Measurements from ENCODE around the gene FXR2. TPM values are rescaled to one million over a fixed set of nuclear protein-coding genes. Genes with fewer than 3 reads are reported as not detected.
A peak's percentile ranks its signal among the peaks of the same experiment; 100 is the strongest.

The FXR2 gene
- total RNA-seq, 1 donor from 2014 or later: 42.7 TPM

GRCh38 chr17:7613769-7614424 is 800 bp downstream of the FXR2 start:
- no peak overlapping the region for H3K27ac ChIP-seq
- peaks cover 52% of the 10 kb centered on the region for H4K20me1 ChIP-seq (ENCODE audit: low read depth)
- DNase-seq (ENCODE audit: low spot score): no peak
- no peak for TF ChIP-seq EZH2phosphoT487 (IDR thresholded peaks at IDR 0.05)
- TF ChIP-seq CTCF (IDR thresholded peaks at IDR 0.05): peak; percentile 12
- no peak for TF ChIP-seq EZH2 (IDR thresholded peaks at IDR 0.05)
- H3K9me3 ChIP-seq (ENCODE audit: low read depth): no peaks in the 10 kb centered on the region
- H3K9ac ChIP-seq: peak overlapping the region; percentile 70
- no peaks in the 10 kb centered on the region for H3K36me3 ChIP-seq
- H3K4me1 ChIP-seq: peaks cover 16% of the 10 kb centered on the region
- Mint-ChIP-seq H3K9me3 (no peaks in the 10 kb centered on the region), H3K27ac (peak overlapping the region; percentile 53), H3K4me3 (peak overlapping the region; percentile 95), H3K27me3 (ENCODE audit: insufficient read depth, low read depth) (peaks cover 6% of the 10 kb centered on the region), H3K36me3 (peaks cover 19% of the 10 kb centered on the region), H3K4me1 (peaks cover 32% of the 10 kb centered on the region)
- H3K27me3 ChIP-seq: no peaks in the 10 kb centered on the region
- no peak overlapping the region for H2AFZ ChIP-seq (replicated peaks)
- H3K79me2 ChIP-seq (ENCODE audit: low read depth): peaks cover 54% of the 10 kb centered on the region
- H3K4me2 ChIP-seq: peak overlapping the region; percentile 80
- H3F3A ChIP-seq (ENCODE audit: low read depth): peaks cover 17% of the 10 kb centered on the region
- peak overlapping the region; percentile 71 for H3K4me3 ChIP-seq

GRCh38 chr17:7612294-7612640 is 2.4 kb downstream of the FXR2 start:
- peak overlapping the region; percentile 52 for H3K4me2 ChIP-seq
- no peak for TF ChIP-seq CTCF (IDR thresholded peaks at IDR 0.05)
- TF ChIP-seq EZH2phosphoT487 (IDR thresholded peaks at IDR 0.05): no peak
- no peak for TF ChIP-seq EZH2 (IDR thresholded peaks at IDR 0.05)
- H2AFZ ChIP-seq (replicated peaks): no peak overlapping the region
- peak overlapping the region; percentile 71 for H3K4me3 ChIP-seq
- Mint-ChIP-seq H3K9me3 (no peaks in the 10 kb centered on the region), H3K4me3 (peak overlapping the region; percentile 34), H3K4me1 (peaks cover 32% of the 10 kb centered on the region), H3K36me3 (peaks cover 21% of the 10 kb centered on the region), H3K27me3 (ENCODE audit: insufficient read depth, low read depth) (peaks cover 6% of the 10 kb centered on the region), H3K27ac (no peak overlapping the region)
- H3K9ac ChIP-seq: no peak overlapping the region
- peaks cover 17% of the 10 kb centered on the region for H3F3A ChIP-seq (ENCODE audit: low read depth)
- H3K27ac ChIP-seq: no peak overlapping the region
- no peak for DNase-seq (ENCODE audit: low spot score)
- H3K27me3 ChIP-seq: no peaks in the 10 kb centered on the region
- peaks cover 70% of the 10 kb centered on the region for H3K79me2 ChIP-seq (ENCODE audit: low read depth)
- peaks cover 63% of the 10 kb centered on the region for H4K20me1 ChIP-seq (ENCODE audit: low read depth)
- H3K36me3 ChIP-seq: no peaks in the 10 kb centered on the region
- peaks cover 16% of the 10 kb centered on the region for H3K4me1 ChIP-seq
- no peaks in the 10 kb centered on the region for H3K9me3 ChIP-seq (ENCODE audit: low read depth)

- H3K9me3 Mint-ChIP-seq: no peaks in the 10 kb centered on the region
- DNase-seq (ENCODE audit: low spot score): no peak
- no peaks in the 10 kb centered on the region for H3K9me3 ChIP-seq (ENCODE audit: low read depth)
- peaks cover 6% of the 10 kb centered on the region for H3K27me3 Mint-ChIP-seq (ENCODE audit: insufficient read depth, low read depth)
- peak overlapping the region; percentile 34 for H3K4me3 Mint-ChIP-seq
- H3K27me3 ChIP-seq: no peaks in the 10 kb centered on the region
- H3K4me1 ChIP-seq: peaks cover 16% of the 10 kb centered on the region
- H3K9ac ChIP-seq: no peak overlapping the region
- peak overlapping the region; percentile 71 for H3K4me3 ChIP-seq
- H4K20me1 ChIP-seq (ENCODE audit: low read depth): peaks cover 68% of the 10 kb centered on the region
- H3K27ac Mint-ChIP-seq: no peak overlapping the region
- H3F3A ChIP-seq (ENCODE audit: low read depth): peaks cover 17% of the 10 kb centered on the region
- TF ChIP-seq CTCF (IDR thresholded peaks at IDR 0.05) (no peak), EZH2phosphoT487 (IDR thresholded peaks at IDR 0.05) (no peak), EZH2 (IDR thresholded peaks at IDR 0.05) (no peak)
- peaks cover 75% of the 10 kb centered on the region for H3K79me2 ChIP-seq (ENCODE audit: low read depth)
- peaks cover 21% of the 10 kb centered on the region for H3K36me3 Mint-ChIP-seq
- peaks cover 32% of the 10 kb centered on the region for H3K4me1 Mint-ChIP-seq
- peak overlapping the region; percentile 52 for H3K4me2 ChIP-seq
- no peak overlapping the region for H2AFZ ChIP-seq (replicated peaks)
- H3K27ac ChIP-seq: no peak overlapping the region
- H3K36me3 ChIP-seq: no peaks in the 10 kb centered on the region
Measured at GRCh38 chr17:7611635-7612293, 2.9 kb downstream of the FXR2 start.
